HepG2 (cell line): ENCODE measurements around the gene UNC5B. TPM values are rescaled to one million over a fixed set of nuclear protein-coding genes. Genes with fewer than 3 reads are reported as not detected.
A peak's percentile ranks its signal among the peaks of the same experiment; 100 is the strongest.

ENCODE experiments used
- GLI4 ChIP-seq: sonication (generic); formaldehyde crosslinking; IDR thresholded peaks from 2 replicates; pipeline ENCODE4 v1.5.1; 2020; ENCODE audit warnings: missing genetic modification reagents, mild to moderate bottlenecking, moderate library complexity, borderline replicate concordance
- JDP2 ChIP-seq: sonication (generic); formaldehyde crosslinking; IDR thresholded peaks from 2 replicates; pipeline ENCODE4 v1.8.1; 2022; ENCODE audit warnings: missing genetic modification reagents, borderline replicate concordance
- NFIB ChIP-seq: sonication (generic); formaldehyde crosslinking; IDR thresholded peaks from 2 replicates; pipeline ENCODE4 v1.9.0; 2021; ENCODE audit warnings: missing genetic modification reagents, mild to moderate bottlenecking, borderline replicate concordance
- NFKB2 ChIP-seq: sonication (generic); formaldehyde crosslinking; IDR thresholded peaks from 2 replicates; pipeline ENCODE4 v1.4.0; 2020; ENCODE audit warnings: missing genetic modification reagents, borderline replicate concordance
- SRF ChIP-seq: IDR thresholded peaks from 2 replicates; pipeline ENCODE4 v1.6.1; 2011; ENCODE audit warnings: mild to moderate bottlenecking, low read depth, low read length, moderate library complexity
- ZFAT ChIP-seq: sonication (generic); formaldehyde crosslinking; conservative IDR thresholded peaks from 2 replicates; pipeline ENCODE4 v1.8.1; 2023; ENCODE audit warnings: missing genetic modification reagents, inconsistent platforms
- ZNF747 ChIP-seq: sonication (generic); formaldehyde crosslinking; IDR thresholded peaks from 2 replicates; pipeline ENCODE4 v1.8.1; 2023; ENCODE audit warnings: missing genetic modification reagents, mild to moderate bottlenecking, borderline replicate concordance
- polyA plus RNA-seq, 8 experiments: library from polyadenylated mRNA; depleted of rRNA in 3 of 8; stranded (reverse) in 7 of 8; unstranded in 1 of 8; fragments of >200 nt; fragmentation: Illumina TruSeq in 4 of 8; extraction: Trizol in 4 of 8; gene quantifications; 2 replicates each; pipeline versions ENCODE4 v1.2.1 to v1.2.3, GENCODE V29; 2011 to 2016; ENCODE audit warnings: low read depth in 4 of 8, missing spikeins in 1 of 8, mixed read lengths in 1 of 8; ENCODE audit not compliant: insufficient read depth in 1 of 8
- total RNA-seq, 5 experiments: library from RNA; depleted of rRNA; stranded (reverse); fragments of >200 nt; fragmentation: Illumina TruSeq; extraction: Trizol; gene quantifications; 2 replicates each; pipeline ENCODE4 v1.2.3, GENCODE V29; 2016; ENCODE audit warnings: low read depth in 1 of 5
- TF ChIP-seq, protein P1 (sequence below): sonication (generic); formaldehyde crosslinking; IDR thresholded peaks from 2 replicates; pipeline ENCODE4 v1.4.0; 2020; ENCODE audit warnings: mild to moderate bottlenecking, missing genetic modification reagents
- TF ChIP-seq, protein P2 (sequence below): sonication (generic); formaldehyde crosslinking; IDR thresholded peaks from 2 replicates; pipeline ENCODE4 v1.5.0; 2020; ENCODE audit warnings: missing genetic modification reagents
- TF ChIP-seq, protein P3 (sequence below): sonication (generic); formaldehyde crosslinking; IDR thresholded peaks from 2 replicates; pipeline ENCODE4 v1.8.1; 2023; ENCODE audit warnings: mild to moderate bottlenecking, missing genetic modification reagents
- TF ChIP-seq, protein P4 (sequence below): sonication (generic); formaldehyde crosslinking; IDR thresholded peaks from 2 replicates; pipeline ENCODE4 v1.4.0; 2020; ENCODE audit warnings: low read depth, mild to moderate bottlenecking, missing genetic modification reagents
- TF ChIP-seq, protein P5 (sequence below): sonication (generic); formaldehyde crosslinking; IDR thresholded peaks from 2 replicates; pipeline ENCODE4 v1.5.0; 2020; ENCODE audit warnings: mild to moderate bottlenecking, missing genetic modification reagents

Gene UNC5B
- total and polyA plus RNA-seq, 2 of the 13 experiments (the other 11 are each of a cell fraction or from before 2014, with no cell fraction given), result 0.07 TPM

DNA sequence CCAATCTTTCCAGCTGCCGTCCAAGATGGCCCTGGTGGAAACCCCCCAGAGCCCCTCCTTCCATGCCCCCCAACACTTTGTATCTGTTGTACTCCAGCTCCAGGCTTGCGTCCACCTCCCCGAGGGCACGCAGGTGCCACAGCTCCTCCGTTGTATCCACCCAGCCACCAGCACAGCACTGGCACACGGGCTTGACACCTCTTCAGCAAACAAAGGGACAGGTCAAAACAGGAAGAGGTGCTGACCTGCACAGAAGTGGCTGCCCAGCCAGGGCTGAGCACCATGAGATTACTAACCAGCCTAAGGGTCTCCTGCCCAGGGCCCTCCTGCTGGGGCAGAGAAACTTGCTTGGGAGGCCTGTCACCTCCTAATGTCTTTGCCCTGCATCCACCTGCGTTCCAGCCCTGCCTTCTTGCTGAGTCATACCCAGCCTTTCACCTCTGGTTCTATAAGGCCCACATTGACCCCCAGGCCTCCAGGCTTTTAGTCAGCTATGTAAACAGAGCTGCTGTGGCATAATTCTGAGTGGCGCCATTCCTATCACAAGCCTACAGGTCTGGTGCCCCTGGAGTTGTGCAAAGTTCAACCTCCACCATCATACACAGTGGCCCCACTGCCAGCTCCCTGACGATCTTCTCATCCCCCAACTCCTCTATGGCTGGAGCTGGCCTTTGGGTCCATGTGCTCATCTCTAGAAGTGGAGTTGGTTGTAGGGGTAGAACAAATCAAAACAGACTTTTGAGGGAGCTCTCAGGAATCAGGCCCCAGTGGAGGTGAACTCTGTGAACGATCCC, 127.6 kb downstream of the UNC5B start (continued):
- TF ChIP-seq, protein P1, sequence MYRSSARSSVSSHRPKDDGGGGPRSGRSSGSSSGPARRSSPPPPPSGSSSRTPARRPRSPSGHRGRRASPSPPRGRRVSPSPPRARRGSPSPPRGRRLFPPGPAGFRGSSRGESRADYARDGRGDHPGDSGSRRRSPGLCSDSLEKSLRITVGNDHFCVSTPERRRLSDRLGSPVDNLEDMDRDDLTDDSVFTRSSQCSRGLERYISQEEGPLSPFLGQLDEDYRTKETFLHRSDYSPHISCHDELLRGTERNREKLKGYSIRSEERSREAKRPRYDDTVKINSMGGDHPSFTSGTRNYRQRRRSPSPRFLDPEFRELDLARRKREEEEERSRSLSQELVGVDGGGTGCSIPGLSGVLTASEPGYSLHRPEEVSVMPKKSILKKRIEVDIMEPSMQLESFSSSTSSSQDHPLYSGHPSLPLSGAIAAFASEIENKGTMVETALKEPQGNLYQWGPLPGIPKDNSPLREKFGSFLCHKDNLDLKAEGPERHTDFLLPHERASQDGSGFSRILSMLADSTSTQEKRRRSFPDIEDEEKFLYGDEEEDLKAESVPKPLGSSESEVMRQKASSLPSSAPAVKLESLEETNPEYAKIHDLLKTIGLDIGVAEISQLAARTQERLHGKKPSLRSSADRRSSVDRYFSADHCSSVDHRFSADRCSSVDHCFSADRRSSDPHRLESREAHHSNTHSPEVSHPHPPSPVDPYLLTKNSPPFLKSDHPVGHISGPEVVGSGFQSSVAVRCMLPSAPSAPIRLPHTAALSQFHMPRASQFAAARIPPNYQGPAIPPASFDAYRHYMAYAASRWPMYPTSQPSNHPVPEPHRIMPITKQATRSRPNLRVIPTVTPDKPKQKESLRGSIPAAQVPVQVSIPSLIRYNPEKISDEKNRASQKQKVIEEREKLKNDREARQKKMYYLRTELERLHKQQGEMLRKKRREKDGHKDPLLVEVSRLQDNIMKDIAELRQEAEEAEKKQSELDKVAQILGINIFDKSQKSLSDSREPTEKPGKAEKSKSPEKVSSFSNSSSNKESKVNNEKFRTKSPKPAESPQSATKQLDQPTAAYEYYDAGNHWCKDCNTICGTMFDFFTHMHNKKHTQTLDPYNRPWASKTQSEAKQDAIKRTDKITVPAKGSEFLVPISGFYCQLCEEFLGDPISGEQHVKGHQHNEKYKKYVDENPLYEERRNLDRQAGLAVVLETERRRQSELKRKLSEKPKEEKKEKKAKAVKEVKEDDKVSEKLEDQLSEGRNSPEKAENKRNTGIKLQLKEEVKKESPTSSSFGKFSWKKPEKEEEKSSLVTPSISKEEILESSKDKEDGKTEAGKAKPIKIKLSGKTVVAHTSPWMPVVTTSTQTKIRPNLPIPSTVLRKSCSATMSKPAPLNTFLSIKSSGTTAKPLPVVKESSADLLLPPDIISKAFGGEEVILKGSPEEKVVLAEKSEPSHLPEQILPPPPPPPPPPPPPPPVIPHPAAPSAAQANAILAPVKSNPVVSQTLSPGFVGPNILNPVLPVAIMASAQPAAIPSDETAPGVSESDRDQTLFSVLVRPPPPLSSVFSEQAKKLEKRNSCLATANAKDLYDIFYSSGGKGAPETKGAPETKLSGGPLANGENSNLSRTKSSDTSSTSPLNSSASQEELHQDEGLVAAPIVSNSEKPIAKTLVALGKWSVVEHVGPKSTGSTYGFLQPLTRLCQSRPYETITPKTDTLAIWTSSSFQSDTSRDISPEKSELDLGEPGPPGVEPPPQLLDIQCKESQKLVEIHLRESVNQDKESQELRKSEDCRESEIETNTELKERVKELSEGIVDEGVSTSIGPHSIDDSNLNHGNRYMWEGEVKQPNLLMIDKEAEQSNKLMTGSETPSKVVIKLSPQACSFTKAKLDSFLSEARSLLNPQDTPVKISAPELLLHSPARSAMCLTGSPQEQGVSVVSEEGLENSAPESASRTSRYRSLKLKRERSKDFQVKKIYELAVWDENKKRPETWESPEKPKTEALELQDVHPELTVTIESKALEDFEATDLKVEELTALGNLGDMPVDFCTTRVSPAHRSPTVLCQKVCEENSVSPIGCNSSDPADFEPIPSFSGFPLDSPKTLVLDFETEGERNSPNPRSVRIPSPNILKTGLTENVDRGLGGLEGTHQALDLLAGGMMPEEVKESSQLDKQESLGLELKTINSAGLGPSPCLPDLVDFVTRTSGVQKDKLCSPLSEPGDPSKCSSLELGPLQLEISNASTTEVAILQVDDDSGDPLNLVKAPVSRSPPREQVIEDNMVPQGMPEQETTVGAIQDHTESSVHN, result 0 out of 2 replicates have a peak, but pooled peaks have one; percentile 87
- TF ChIP-seq ZNF747 (CRISPR knock-in tag) (peak; percentile 50; the same call in 1 of the 2 replicates), NFKB2 (CRISPR knock-in tag) (no peak), GLI4 (CRISPR knock-in tag) (no peak), JDP2 (CRISPR knock-in tag) (no peak), SRF (no peak), NFIB (CRISPR knock-in tag) (no peak), ZFAT (CRISPR knock-in tag) (no peak)
- TF ChIP-seq, protein P2, sequence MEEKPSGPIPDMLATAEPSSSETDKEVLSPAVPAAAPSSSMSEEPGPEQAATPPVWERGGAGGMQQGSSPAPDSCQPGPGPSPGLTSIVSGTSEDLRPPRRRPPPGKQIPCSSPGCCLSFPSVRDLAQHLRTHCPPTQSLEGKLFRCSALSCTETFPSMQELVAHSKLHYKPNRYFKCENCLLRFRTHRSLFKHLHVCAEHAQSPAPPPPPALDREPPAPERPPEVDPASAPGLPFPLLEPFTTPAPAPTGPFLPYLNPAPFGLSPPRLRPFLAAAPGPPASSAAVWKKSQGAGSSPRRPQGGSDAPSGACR, result peak; percentile 93
- TF ChIP-seq, protein P3, sequence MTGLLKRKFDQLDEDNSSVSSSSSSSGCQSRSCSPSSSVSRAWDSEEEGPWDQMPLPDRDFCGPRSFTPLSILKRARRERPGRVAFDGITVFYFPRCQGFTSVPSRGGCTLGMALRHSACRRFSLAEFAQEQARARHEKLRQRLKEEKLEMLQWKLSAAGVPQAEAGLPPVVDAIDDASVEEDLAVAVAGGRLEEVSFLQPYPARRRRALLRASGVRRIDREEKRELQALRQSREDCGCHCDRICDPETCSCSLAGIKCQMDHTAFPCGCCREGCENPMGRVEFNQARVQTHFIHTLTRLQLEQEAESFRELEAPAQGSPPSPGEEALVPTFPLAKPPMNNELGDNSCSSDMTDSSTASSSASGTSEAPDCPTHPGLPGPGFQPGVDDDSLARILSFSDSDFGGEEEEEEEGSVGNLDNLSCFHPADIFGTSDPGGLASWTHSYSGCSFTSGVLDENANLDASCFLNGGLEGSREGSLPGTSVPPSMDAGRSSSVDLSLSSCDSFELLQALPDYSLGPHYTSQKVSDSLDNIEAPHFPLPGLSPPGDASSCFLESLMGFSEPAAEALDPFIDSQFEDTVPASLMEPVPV, result peak; percentile 22; the same call in 1 of the 2 replicates
- TF ChIP-seq, protein P4, sequence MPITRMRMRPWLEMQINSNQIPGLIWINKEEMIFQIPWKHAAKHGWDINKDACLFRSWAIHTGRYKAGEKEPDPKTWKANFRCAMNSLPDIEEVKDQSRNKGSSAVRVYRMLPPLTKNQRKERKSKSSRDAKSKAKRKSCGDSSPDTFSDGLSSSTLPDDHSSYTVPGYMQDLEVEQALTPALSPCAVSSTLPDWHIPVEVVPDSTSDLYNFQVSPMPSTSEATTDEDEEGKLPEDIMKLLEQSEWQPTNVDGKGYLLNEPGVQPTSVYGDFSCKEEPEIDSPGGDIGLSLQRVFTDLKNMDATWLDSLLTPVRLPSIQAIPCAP (CRISPR knock-in tag), result no peak
- TF ChIP-seq, protein P5, sequence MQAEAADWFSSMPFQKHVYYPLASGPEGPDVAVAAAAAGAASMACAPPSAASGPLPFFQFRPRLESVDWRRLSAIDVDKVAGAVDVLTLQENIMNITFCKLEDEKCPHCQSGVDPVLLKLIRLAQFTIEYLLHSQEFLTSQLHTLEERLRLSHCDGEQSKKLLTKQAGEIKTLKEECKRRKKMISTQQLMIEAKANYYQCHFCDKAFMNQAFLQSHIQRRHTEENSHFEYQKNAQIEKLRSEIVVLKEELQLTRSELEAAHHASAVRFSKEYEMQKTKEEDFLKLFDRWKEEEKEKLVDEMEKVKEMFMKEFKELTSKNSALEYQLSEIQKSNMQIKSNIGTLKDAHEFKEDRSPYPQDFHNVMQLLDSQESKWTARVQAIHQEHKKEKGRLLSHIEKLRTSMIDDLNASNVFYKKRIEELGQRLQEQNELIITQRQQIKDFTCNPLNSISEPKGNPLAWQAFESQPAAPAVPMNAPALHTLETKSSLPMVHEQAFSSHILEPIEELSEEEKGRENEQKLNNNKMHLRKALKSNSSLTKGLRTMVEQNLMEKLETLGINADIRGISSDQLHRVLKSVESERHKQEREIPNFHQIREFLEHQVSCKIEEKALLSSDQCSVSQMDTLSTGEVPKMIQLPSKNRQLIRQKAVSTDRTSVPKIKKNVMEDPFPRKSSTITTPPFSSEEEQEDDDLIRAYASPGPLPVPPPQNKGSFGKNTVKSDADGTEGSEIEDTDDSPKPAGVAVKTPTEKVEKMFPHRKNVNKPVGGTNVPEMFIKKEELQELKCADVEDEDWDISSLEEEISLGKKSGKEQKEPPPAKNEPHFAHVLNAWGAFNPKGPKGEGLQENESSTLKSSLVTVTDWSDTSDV (CRISPR knock-in tag), result no peak
